ENCODE results near the gene KCTD16.

KCTD16 gene

DNA sequence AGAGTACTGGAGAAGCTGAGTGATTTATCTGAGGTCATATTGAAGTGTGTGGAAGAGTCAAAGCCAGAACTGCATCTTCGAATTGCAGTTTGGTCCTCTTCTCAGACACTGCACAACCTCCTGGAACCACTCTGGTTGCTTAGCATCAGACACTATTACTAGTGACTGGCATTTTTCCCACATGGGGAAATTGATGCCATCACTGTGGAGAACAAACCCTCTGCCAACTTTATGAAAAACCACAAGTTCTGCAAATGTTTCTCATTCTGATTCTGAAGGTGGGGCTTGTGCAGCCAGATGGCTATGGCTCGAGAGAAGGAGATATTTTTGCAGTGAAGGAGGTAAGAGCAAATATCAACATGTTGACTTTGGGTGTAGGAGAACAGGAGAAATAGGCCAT is 67.2 kb downstream of the KCTD16 start:
- Mint-ChIP-seq H3K4me3 (no peak overlapping the region), H3K9me3 (no peaks in the 10 kb centered on the region), H3K36me3 (ENCODE audit: insufficient read depth) (no peaks in the 10 kb centered on the region), H3K27me3 (peaks cover 53% of the 10 kb centered on the region), H3K4me1 (no peaks in the 10 kb centered on the region), H3K27ac (ENCODE audit: low read depth) (no peak overlapping the region)
- ATAC-seq (replicated peaks; ENCODE audit: extremely low read depth, poor library complexity, severe bottlenecking) (no peak), DNase-seq (ENCODE audit: low spot score in 2 of 2) (no peak)

DNA sequence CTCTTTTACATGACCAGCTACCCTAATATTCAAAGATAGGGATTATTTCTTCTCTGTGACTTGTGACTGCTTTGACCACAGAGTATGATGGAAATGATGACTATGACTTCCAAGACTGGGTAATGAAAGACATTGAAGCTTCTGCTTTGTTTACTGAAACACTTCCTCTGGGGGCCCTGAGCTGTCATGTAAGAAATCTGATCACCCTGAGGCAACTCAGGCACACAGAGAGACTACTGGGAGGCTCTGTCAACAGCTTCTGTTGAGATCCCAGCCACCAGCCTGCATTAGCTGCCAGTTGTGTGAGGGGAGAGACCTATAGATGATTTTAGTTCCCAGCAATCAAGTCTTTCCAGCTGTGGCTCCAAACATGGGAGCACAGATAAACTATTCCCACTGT is 76.5 kb downstream of the KCTD16 start:
- Mint-ChIP-seq H3K4me3 (no peak overlapping the region), H3K9me3 (peaks cover 5% of the 10 kb centered on the region), H3K36me3 (ENCODE audit: insufficient read depth) (no peaks in the 10 kb centered on the region), H3K27ac (ENCODE audit: low read depth) (no peak overlapping the region), H3K4me1 (no peaks in the 10 kb centered on the region), H3K27me3 (peaks cover 47% of the 10 kb centered on the region)
- ATAC-seq (replicated peaks; ENCODE audit: extremely low read depth, poor library complexity, severe bottlenecking) (no peak), DNase-seq (ENCODE audit: low spot score in 2 of 2) (no peak)

DNA sequence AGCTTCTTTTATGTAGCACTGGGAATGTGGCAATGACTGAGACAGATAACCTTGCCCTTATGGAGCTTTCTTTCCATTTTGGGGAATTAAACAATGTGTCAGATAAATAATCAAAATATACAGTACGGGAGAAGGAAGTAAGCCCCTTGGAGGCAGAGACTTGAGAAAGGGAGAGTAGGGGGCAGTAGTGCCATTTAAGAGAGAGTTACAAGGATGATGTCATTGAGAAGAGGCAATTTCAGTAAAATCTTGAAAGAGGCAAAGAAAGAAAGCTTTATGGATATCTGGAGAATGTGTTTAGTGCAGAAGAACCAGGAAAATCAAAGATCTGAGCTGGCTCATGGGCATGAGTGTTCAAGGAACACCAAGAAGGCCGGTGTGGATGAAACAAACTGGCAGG is 77.3 kb downstream of the KCTD16 start:
- no peaks in the 10 kb centered on the region for H3K4me1 Mint-ChIP-seq
- H3K27ac Mint-ChIP-seq (ENCODE audit: low read depth), result no peak overlapping the region
- DNase-seq (ENCODE audit: low spot score in 2 of 2) (no peak), ATAC-seq (replicated peaks; ENCODE audit: extremely low read depth, poor library complexity, severe bottlenecking) (no peak)
- H3K36me3 Mint-ChIP-seq (ENCODE audit: insufficient read depth), result no peaks in the 10 kb centered on the region
- peaks cover 47% of the 10 kb centered on the region for H3K27me3 Mint-ChIP-seq
- H3K4me3 Mint-ChIP-seq, result no peak overlapping the region
- H3K9me3 Mint-ChIP-seq, result peaks cover 5% of the 10 kb centered on the region

DNA sequence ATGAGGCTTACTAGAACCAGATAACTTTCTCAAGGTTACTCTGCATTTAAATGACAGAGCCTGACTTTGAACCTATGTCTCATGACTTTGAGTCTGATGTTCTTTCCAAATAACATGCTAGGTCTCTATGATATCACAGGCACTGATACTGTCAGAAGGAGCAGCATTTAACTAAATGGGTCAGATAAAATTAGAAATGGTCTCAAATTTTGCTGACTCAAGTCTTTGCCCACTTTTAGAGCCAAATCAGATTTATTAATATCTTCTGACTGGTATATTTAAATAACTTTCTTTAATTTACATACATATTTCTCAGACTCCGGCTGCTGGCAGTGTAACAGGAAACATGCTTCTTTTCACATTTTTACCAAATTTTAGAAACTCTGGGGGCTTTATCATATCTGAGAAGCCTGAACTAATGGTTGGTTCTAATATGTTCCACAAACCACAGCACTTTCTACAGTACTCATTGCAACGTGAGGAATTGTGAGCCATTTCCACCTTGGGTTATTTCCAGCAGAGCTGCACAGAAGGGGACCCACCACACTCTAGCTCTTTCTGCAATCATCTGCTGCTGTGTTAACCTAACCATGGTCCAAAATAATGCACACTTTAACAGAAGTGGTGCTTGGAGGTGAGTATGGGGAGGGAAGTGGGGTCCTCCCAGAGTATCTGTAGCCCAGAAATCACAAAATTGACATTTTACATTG is 79.2 kb downstream of the KCTD16 start:
- H3K27me3 Mint-ChIP-seq, result peaks cover 52% of the 10 kb centered on the region
- no peaks in the 10 kb centered on the region for H3K36me3 Mint-ChIP-seq (ENCODE audit: insufficient read depth)
- DNase-seq (ENCODE audit: low spot score in 2 of 2) (no peak), ATAC-seq (replicated peaks; ENCODE audit: extremely low read depth, poor library complexity, severe bottlenecking) (no peak)
- no peak overlapping the region for H3K4me3 Mint-ChIP-seq
- H3K4me1 Mint-ChIP-seq, result no peaks in the 10 kb centered on the region
- H3K27ac Mint-ChIP-seq (ENCODE audit: low read depth), result no peak overlapping the region
- peaks cover 5% of the 10 kb centered on the region for H3K9me3 Mint-ChIP-seq

DNA sequence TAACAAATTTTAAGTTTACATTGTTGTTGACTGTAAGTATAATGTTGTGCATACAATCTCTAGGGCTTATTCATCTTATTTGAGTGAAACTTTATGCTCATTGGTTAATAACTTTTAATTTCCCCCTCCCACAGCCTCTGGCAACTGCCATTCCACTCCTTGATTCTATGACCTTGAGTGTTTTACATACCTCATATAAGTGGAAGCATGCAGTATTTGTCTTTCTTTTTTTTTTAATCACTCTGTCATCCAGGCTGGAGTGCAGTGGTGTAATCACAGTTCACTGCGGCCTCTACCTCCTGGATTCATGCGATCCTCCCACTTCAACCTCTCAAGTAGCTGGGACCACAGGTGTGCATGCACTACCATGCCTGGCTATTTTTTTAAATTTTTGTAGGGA is 83.9 kb downstream of the KCTD16 start:
- Mint-ChIP-seq H3K27ac (ENCODE audit: low read depth) (no peak overlapping the region), H3K36me3 (ENCODE audit: insufficient read depth) (no peaks in the 10 kb centered on the region), H3K27me3 (peaks cover 21% of the 10 kb centered on the region), H3K4me1 (no peaks in the 10 kb centered on the region), H3K4me3 (no peak overlapping the region), H3K9me3 (no peaks in the 10 kb centered on the region)
- DNase-seq (ENCODE audit: low spot score in 2 of 2) (no peak), ATAC-seq (replicated peaks; ENCODE audit: extremely low read depth, poor library complexity, severe bottlenecking) (no peak)

DNA sequence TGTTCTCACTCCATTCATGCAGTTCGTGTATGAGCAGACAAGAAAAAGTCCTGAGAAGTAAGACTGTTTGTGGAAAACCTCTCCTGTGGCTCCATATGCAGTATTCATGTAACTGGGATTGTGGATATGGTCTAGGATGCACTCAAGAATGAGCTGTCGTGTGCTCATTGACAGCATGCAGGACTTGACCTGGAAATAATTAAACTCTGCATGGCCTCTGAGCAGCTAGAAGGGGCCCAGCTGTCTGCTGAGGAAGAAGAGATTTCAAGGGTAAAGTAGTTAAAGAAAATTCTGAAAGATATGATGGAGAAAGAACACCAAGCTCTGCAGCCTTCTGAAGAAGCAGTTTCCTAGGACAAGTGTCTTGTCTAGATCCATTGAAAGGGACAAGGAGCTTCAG is 89.4 kb downstream of the KCTD16 start:
- Mint-ChIP-seq H3K27me3 (peaks cover 34% of the 10 kb centered on the region), H3K27ac (ENCODE audit: low read depth) (no peak overlapping the region), H3K36me3 (ENCODE audit: insufficient read depth) (no peaks in the 10 kb centered on the region), H3K4me3 (no peak overlapping the region), H3K9me3 (no peaks in the 10 kb centered on the region), H3K4me1 (no peaks in the 10 kb centered on the region)
- no peak for ATAC-seq (replicated peaks; ENCODE audit: extremely low read depth, poor library complexity, severe bottlenecking)
- no peak for DNase-seq (ENCODE audit: low spot score in 2 of 2)

DNA sequence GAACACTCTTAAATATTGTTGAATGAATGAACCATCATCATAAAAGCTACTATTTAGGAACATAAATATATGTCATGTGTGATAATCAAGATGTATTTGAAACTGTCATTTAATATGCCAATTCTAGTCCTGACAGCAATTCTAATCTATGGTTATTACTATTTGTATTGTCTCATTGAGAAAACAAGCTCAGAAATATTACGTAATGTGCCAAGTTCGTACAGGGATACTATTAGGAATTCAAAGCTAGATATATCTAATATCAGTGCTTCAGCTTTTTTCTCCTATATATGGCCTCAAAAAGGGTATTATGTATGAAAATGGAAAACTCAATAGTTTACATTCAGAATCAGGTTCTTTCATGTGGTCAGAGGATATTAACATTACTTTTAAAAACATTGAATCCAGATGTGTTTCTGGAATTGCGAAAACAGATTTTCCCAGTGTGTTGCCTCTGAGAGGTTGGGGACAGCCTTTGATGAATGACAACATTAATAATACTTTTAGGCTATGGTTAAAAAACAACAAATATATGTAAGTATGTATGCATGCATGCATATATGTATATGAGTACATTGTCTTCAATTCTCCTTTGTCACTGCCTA is 95.1 kb downstream of the KCTD16 start:
- ATAC-seq (replicated peaks; ENCODE audit: extremely low read depth, poor library complexity, severe bottlenecking) (no peak), DNase-seq (ENCODE audit: low spot score in 2 of 2) (no peak)
- Mint-ChIP-seq H3K27me3 (peaks cover 68% of the 10 kb centered on the region), H3K9me3 (peaks cover 7% of the 10 kb centered on the region), H3K27ac (ENCODE audit: low read depth) (no peak overlapping the region), H3K36me3 (ENCODE audit: insufficient read depth) (no peaks in the 10 kb centered on the region), H3K4me1 (no peaks in the 10 kb centered on the region), H3K4me3 (no peak overlapping the region)

DNA sequence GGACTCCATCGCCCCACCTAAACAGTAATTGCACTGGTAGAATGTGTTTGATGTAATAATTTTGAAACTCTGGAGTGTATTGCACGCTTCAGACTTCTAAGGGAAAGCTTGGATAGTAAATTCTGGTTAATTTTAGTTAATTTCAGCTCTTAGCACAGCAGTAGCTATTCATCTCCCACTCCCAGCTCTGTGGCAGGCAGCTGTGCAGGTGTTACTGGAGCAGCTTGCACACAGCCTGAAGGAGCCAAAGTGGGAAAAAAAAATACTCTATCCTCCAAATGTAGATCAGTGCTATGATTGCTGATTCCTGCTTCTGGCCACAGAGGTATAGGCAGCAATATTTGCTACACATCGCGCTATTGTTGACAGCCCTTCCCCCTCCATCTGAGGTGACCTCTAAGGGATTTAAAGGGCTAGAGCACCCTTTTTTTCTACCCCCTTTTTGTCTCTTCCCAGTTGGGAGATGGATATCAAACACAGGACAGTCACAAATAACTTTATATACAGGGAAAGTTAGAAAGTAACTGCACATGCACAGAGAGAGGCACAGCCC is 97.4 kb downstream of the KCTD16 start:
- Mint-ChIP-seq H3K27ac (ENCODE audit: low read depth) (no peak overlapping the region), H3K4me1 (no peaks in the 10 kb centered on the region), H3K36me3 (ENCODE audit: insufficient read depth) (no peaks in the 10 kb centered on the region), H3K27me3 (peaks cover 55% of the 10 kb centered on the region), H3K9me3 (peaks cover 7% of the 10 kb centered on the region), H3K4me3 (no peak overlapping the region)
- no peak for ATAC-seq (replicated peaks; ENCODE audit: extremely low read depth, poor library complexity, severe bottlenecking)
- DNase-seq (ENCODE audit: low spot score in 2 of 2), result no peak

DNA sequence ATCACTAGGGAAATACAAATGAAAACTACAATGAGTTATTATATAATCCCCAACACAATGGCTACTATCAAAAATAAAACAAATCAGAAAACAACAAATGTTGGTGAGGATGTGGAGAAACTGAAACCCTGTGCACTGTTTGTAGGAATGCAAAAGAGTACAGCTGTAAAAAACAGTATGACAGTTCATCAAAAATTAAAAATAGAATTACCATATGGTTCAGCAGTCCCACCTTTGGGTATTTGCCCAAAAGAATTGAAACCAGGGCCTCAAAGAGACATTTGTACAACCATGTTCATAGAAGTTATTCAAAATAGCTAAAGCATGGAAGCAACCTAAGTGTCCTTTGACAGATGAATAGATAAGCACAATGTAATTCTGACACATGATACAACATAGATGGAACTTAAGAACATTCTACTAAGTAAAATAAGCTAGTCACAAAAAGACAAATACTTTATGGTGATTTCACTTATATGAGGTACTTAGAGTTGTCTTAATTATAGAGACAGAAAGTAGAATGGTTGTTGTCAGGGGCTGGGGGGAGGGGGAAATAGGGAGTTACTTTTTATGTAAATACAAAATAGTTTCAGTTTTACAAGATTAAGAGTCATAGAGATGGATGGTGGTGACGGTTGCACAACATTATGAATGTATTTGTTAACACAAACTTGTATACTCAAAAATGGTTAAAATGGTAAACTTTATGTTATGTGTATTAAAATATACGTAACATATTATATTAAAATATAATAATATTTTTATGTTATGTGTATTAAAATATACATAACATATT is 102.8 kb downstream of the KCTD16 start:
- Mint-ChIP-seq H3K4me3 (no peak overlapping the region), H3K27me3 (peaks cover 11% of the 10 kb centered on the region), H3K36me3 (ENCODE audit: insufficient read depth) (no peaks in the 10 kb centered on the region), H3K4me1 (no peaks in the 10 kb centered on the region), H3K27ac (ENCODE audit: low read depth) (no peak overlapping the region), H3K9me3 (peaks cover 7% of the 10 kb centered on the region)
- DNase-seq (ENCODE audit: low spot score in 2 of 2) (no peak), ATAC-seq (replicated peaks; ENCODE audit: extremely low read depth, poor library complexity, severe bottlenecking) (no peak)

DNA sequence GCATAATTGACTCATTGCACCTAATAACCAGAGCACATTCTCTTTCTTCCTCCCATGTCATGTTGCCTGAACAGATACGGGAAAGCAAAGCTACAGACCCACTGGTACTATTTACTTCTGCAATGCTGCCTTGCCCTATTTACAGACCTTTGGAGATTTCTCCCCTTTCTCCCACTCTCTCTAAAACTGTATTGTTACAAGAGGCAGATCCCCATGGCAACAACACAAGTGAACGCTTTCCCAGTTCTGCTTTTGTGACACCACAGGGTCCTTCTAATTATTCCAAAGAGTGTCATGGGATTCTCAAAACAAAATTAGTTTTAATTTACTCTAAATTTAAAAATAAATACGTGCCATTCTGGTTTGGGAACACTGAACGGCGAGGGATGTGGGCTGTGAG is 104.7 kb downstream of the KCTD16 start:
- Mint-ChIP-seq H3K27me3 (peaks cover 14% of the 10 kb centered on the region), H3K9me3 (no peaks in the 10 kb centered on the region), H3K27ac (ENCODE audit: low read depth) (no peak overlapping the region), H3K36me3 (ENCODE audit: insufficient read depth) (no peaks in the 10 kb centered on the region), H3K4me3 (no peak overlapping the region), H3K4me1 (no peaks in the 10 kb centered on the region)
- DNase-seq (ENCODE audit: low spot score in 2 of 2) (no peak), ATAC-seq (replicated peaks; ENCODE audit: extremely low read depth, poor library complexity, severe bottlenecking) (no peak)

DNA sequence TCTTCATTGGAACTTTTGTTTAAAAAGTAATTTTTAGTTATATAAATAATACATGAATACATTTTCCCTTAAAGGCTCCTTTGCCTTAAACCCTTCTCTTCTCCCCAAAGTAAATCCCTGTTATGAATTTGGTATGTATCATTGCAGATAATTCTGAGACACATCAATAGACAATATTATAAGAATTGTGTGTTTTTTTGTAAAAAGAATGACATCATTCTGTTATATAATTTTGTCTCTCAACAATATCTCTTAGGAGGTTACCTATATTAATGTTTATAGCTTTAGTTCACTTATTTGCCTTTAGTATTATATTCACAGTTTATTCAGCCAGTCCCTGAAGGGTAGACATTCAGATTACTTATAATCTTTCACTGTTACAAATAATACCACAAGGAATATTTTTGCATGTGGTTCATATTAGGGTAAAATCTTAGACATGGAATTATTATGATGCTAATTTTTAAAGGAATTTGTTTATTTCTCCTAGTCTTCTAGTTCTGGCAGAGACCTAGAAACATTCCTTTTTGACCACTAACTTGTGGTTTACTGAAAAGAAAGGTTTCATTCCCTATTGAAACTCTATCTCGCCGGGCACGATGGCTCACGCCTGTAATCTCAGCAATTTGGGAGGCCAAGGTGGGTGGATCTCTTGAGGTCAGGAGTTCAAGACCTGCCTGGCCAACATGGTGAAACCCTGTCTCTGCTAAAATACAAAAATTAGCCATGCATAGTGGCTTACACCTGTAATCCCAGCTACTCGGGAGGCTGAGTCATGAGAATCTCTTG is 105.6 kb downstream of the KCTD16 start:
- no peak overlapping the region for H3K27ac Mint-ChIP-seq (ENCODE audit: low read depth)
- H3K36me3 Mint-ChIP-seq (ENCODE audit: insufficient read depth), result no peaks in the 10 kb centered on the region
- no peaks in the 10 kb centered on the region for H3K9me3 Mint-ChIP-seq
- no peak overlapping the region for H3K4me3 Mint-ChIP-seq
- H3K27me3 Mint-ChIP-seq, result peaks cover 23% of the 10 kb centered on the region
- no peak for ATAC-seq (replicated peaks; ENCODE audit: extremely low read depth, poor library complexity, severe bottlenecking)
- H3K4me1 Mint-ChIP-seq, result no peaks in the 10 kb centered on the region
- DNase-seq (ENCODE audit: low spot score in 2 of 2), result no peak

DNA sequence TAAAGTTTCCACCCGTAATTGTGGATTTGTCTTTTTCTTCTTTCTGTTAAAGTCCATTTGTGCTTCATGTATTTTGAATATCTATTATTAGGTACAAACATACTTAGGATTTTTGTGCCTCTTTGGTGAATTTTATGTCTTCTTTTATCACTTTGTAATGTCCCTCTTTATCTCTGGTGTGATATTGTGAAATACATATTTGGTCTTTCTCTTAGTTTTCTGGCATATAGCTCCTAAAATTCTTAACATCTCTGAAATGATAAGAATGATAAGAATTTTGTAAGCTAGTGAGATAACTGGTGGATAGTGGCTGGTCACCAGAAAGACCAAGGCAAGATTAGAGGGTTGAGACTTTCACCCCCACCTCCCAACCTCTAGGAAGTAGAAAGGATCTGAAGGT is 111.1 kb downstream of the KCTD16 start:
- Mint-ChIP-seq H3K27me3 (peaks cover 37% of the 10 kb centered on the region), H3K27ac (ENCODE audit: low read depth) (no peak overlapping the region), H3K36me3 (ENCODE audit: insufficient read depth) (peaks cover 1% of the 10 kb centered on the region), H3K4me1 (no peaks in the 10 kb centered on the region), H3K9me3 (no peaks in the 10 kb centered on the region), H3K4me3 (no peak overlapping the region)
- no peak for ATAC-seq (replicated peaks; ENCODE audit: extremely low read depth, poor library complexity, severe bottlenecking)
- no peak for DNase-seq (ENCODE audit: low spot score in 2 of 2)
